Keratinocyte (primary cell): ENCODE measurements around the gene PGRMC2. TPM values are rescaled to one million over a fixed set of nuclear protein-coding genes. Genes with fewer than 3 reads are reported as not detected.

Source experiments
- DNase-seq: peaks from one replicate; pipeline ENCODE4 v3.0.0-alpha.2; 2011; ENCODE audit warnings: low read depth, missing footprints, low spot score
- FAIRE-seq: peaks from 2 replicates; lab custom pipeline; 2011; peaks lifted over from hg19 to GRCh38; lab: Jason Lieb, UNC
- H2AFZ ChIP-seq: 2 replicates; pipeline ENCODE4 v1.6.0; 2012; ENCODE audit warnings: low read length, control low read depth, inconsistent platforms; ENCODE audit not compliant: control insufficient read depth
- H3K27ac ChIP-seq: 2 replicates; pipeline ENCODE4 v1.5.1; 2011; ENCODE audit warnings: low read length; ENCODE audit not compliant: control insufficient read depth, insufficient read depth
- H3K27me3 ChIP-seq: 3 replicates; pipeline ENCODE4 v1.6.0; 2011; ENCODE audit warnings: low read length; ENCODE audit not compliant: control insufficient read depth, insufficient read depth; ENCODE audit errors: extremely low read depth
- H3K36me3 ChIP-seq, 2 experiments: 2 replicates in 1 of 2; 3 replicates in 1 of 2; pipeline ENCODE4 v1.5.1; 2011; ENCODE audit warnings: low read length in 2 of 2, mild to moderate bottlenecking in 1 of 2; ENCODE audit not compliant: control insufficient read depth in 2 of 2, insufficient read depth in 2 of 2; ENCODE audit errors: extremely low read depth in 1 of 2
- H3K4me1 ChIP-seq: 3 replicates; pipeline ENCODE4 v1.5.1; 2011; ENCODE audit warnings: low read length; ENCODE audit not compliant: control insufficient read depth, insufficient read depth; ENCODE audit errors: extremely low read depth
- H3K4me2 ChIP-seq: 3 replicates; pipeline ENCODE4 v1.6.0; 2011; ENCODE audit warnings: low read depth, low read length; ENCODE audit not compliant: control insufficient read depth, insufficient read depth; ENCODE audit errors: extremely low read depth
- H3K4me3 ChIP-seq, 3 experiments: fragments of 200-600 bp in 1 of 3; sonication (generic) in 1 of 3; 2 replicates in 2 of 3; 3 replicates in 1 of 3; pipeline ENCODE4 v1.5.1; 2011 to 2016; ENCODE audit warnings: low read length in 3 of 3, mild to moderate bottlenecking in 3 of 3, control low read depth in 2 of 3, inconsistent platforms in 1 of 3, low read depth in 1 of 3, mixed read lengths in 1 of 3, mixed run types in 1 of 3, moderate library complexity in 1 of 3; ENCODE audit not compliant: control insufficient read depth in 2 of 3, insufficient read depth in 2 of 3; ENCODE audit errors: extremely low read depth in 1 of 3
- H3K79me2 ChIP-seq: 2 replicates; pipeline ENCODE4 v1.6.0; 2012; ENCODE audit warnings: low read length; ENCODE audit not compliant: control insufficient read depth, insufficient read depth
- H3K9ac ChIP-seq: 3 replicates; pipeline ENCODE4 v1.6.0; 2011; ENCODE audit warnings: low read length; ENCODE audit not compliant: control insufficient read depth, insufficient read depth; ENCODE audit errors: extremely low read depth
- H3K9me1 ChIP-seq: 3 replicates; pipeline ENCODE4 v1.6.0; 2011; ENCODE audit warnings: low read length; ENCODE audit not compliant: control insufficient read depth, insufficient read depth; ENCODE audit errors: extremely low read depth
- H3K9me3 ChIP-seq: 2 replicates; pipeline ENCODE4 v1.5.1; 2012; ENCODE audit warnings: low read depth, low read length; ENCODE audit not compliant: control insufficient read depth
- H4K20me1 ChIP-seq: 3 replicates; pipeline ENCODE4 v1.6.0; 2011; ENCODE audit warnings: low read length; ENCODE audit not compliant: control insufficient read depth, insufficient read depth; ENCODE audit errors: extremely low read depth
- EZH2 ChIP-seq: IDR thresholded peaks from one replicate; pipeline ENCODE4 v1.6.1; 2012; ENCODE audit warnings: inconsistent platforms, mild to moderate bottlenecking, low read length, moderate library complexity
- dilution Hi-C: fragments of 300-500 bp; cut with MboI; formaldehyde crosslinking; loops from one replicate; pipeline ENCODE4 v1.7.0; 2020; ENCODE audit warnings: low sequenced_read_pairs; ENCODE audit not compliant: extremely low pct_ligation_motif_present
- polyA plus RNA-seq, 5 experiments: library from polyadenylated mRNA; depleted of rRNA in 3 of 5; stranded (reverse) in 3 of 5; stranded (forward) in 1 of 5; unstranded in 1 of 5; fragments of >200 nt; gene quantifications; 1 replicate in 1 of 5; 2 replicates in 3 of 5; 3 replicates in 1 of 5; pipeline versions ENCODE4 v1.2.1 to v1.2.3, GENCODE V29; 2011 to 2012; ENCODE audit warnings: missing spikeins in 2 of 5, low read depth in 1 of 5, low replicate concordance in 1 of 5
- TF ChIP-seq, protein P1 (sequence below), 3 experiments: IDR thresholded peaks in 1 of 3; conservative IDR thresholded peaks in 1 of 3; optimal IDR thresholded peaks in 1 of 3; 2 replicates in 2 of 3; 3 replicates in 1 of 3; pipeline versions ENCODE3 to v1.5.1; 2011; ENCODE audit warnings: low read length in 3 of 3, mild to moderate bottlenecking in 3 of 3, moderate library complexity in 2 of 3, control low read depth in 1 of 3, inconsistent platforms in 1 of 3; ENCODE audit not compliant: insufficient read depth in 2 of 3; ENCODE audit errors: extremely low read depth in 1 of 3

The PGRMC2 gene
- polyA plus RNA-seq, 1 donor (not counting 4 experiments of a cell fraction or from before 2014, with no cell fraction given): 26.7 TPM

DNA sequence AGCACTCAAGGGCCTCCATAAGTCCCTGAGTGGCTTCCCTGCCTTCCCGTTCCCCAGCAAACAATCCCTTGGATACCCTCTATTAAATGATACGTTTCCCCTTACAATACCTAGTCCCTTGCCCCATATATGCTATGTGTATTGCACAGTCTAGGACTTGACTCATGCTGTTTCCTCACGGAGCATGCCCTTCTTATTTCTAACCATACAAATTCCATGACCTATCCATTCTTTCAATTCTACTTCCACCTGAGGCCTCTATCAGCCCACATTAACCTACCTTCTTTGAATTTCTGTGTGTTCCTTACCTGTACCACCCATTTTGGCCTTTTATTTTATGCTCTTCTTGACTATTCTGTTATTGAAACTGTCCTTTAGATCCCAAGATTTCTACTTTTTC lies 2.9 kb upstream of the PGRMC2 start:
- dilution Hi-C loops: no loop called here
- Histone ChIP-seq H3K79me2 (peaks cover 18% of the 10 kb centered on the region), H3K9ac (no peak overlapping the region), H3K27ac (no peak overlapping the region), H3K4me2 (no peak overlapping the region), H3K9me1 (no peaks in the 10 kb centered on the region), H3K9me3 (no peaks in the 10 kb centered on the region), H3K36me3 (no peaks in the 10 kb centered on the region), H3K27me3 (no peaks in the 10 kb centered on the region), H3K4me3 (no peak overlapping the region), H4K20me1 (no peaks in the 10 kb centered on the region), H2AFZ (no peak overlapping the region), H3K4me1 (peaks cover 10% of the 10 kb centered on the region)
- FAIRE-seq: no peak
- TF ChIP-seq, protein P1, sequence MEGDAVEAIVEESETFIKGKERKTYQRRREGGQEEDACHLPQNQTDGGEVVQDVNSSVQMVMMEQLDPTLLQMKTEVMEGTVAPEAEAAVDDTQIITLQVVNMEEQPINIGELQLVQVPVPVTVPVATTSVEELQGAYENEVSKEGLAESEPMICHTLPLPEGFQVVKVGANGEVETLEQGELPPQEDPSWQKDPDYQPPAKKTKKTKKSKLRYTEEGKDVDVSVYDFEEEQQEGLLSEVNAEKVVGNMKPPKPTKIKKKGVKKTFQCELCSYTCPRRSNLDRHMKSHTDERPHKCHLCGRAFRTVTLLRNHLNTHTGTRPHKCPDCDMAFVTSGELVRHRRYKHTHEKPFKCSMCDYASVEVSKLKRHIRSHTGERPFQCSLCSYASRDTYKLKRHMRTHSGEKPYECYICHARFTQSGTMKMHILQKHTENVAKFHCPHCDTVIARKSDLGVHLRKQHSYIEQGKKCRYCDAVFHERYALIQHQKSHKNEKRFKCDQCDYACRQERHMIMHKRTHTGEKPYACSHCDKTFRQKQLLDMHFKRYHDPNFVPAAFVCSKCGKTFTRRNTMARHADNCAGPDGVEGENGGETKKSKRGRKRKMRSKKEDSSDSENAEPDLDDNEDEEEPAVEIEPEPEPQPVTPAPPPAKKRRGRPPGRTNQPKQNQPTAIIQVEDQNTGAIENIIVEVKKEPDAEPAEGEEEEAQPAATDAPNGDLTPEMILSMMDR (optimal IDR thresholded peaks at IDR 0.05 in 1 of 3, IDR thresholded peaks at IDR 0.05 in 1 of 3, conservative IDR thresholded peaks at IDR 0.05 in 1 of 3; ENCODE audit: extremely low read depth in 1 of 3, insufficient read depth in 2 of 3, low read length in 3 of 3): no peak
- TF ChIP-seq EZH2: no peak
- DNase-seq: no peak

DNA sequence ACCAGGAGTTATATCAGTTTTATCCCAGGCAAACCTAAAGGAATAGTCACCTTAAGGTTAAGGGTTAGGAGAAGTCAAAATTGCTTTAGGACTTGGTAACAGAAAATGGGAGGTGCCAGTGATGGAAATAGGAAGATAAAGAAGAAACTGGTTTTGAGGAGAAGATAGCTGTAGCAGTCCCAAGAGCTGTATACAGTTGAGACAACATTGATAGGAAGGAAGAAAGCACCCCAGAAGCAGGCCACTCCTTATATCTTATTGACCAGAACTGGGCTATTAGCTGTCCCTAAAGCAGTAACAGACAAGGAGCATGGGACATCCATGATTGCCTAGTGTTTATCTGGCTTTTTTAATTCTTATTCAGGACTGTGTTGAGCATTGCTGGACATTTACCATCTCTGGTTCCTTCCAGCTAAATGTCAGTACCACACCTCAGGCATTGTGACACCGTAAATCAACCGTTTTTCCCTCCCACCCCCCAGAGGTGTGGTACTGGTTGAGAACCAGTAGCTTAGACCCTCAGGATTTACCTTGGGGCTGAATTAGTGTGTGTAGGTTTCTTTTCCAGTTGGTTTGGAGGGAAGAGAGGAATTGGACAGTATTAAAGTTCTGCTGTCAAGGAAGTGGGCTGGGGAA lies 2.0 kb upstream of the PGRMC2 start:
- TF ChIP-seq, protein P1 (optimal IDR thresholded peaks at IDR 0.05 in 1 of 3, IDR thresholded peaks at IDR 0.05 in 1 of 3, conservative IDR thresholded peaks at IDR 0.05 in 1 of 3; ENCODE audit: extremely low read depth in 1 of 3, insufficient read depth in 2 of 3, low read length in 3 of 3): no peak
- no peak for TF ChIP-seq EZH2
- Histone ChIP-seq H3K4me2 (no peak overlapping the region), H3K27me3 (no peaks in the 10 kb centered on the region), H3K9me3 (no peaks in the 10 kb centered on the region), H3K4me3 (no peak overlapping the region), H3K79me2 (peaks cover 27% of the 10 kb centered on the region), H3K4me1 (peaks cover 18% of the 10 kb centered on the region), H3K9ac (no peak overlapping the region), H3K27ac (no peak overlapping the region), H2AFZ (no peak overlapping the region), H3K9me1 (no peaks in the 10 kb centered on the region), H4K20me1 (no peaks in the 10 kb centered on the region), H3K36me3 (no peaks in the 10 kb centered on the region)
- dilution Hi-C loops: no loop called here
- DNase-seq: no peak
- no peak for FAIRE-seq
